Measurements from ENCODE around the gene TGFB1I1.
"Not testable (repeated sequence)": the region's sequence is repeated elsewhere in the genome, so short reads cannot be mapped to it uniquely, and the experiment has no call there.

The TGFB1I1 gene

GRCh38 chr16:31471241-31471874, 594 bp upstream of the TGFB1I1 start:
- peak; percentile 72 for DNase-seq (ENCODE audit: low spot score)

DNA sequence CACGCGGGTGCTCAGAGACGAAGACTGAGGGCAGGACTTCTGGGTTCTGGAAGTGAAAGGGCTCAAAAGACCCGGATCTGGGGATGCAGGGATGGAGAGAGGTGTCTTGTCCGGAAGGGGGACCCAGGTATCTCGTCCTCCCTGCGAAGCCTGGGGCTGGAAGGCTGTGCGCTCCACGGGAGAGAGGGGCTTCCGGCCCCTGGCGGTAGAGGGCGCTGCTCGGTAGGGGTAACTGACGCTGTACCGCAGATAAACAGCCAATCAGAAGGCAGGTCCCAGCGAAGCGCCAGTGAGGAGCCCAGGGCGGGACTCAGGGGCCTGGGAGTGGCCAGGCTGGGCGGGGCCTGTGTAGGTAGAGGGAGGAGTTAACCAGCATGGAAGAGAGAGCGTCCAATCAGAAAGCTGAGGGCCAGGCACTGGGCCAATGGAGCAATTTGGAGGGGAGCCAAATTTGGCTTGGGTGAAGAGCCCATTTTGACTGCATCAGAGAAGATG, 804 bp downstream of the TGFB1I1 start:
- DNase-seq (ENCODE audit: low spot score) = peak; percentile 72

GRCh38 chr16:31473264-31473984, 1.5 kb downstream of the TGFB1I1 start:
- DNase-seq (ENCODE audit: low spot score) = no peak

- no peak for DNase-seq (ENCODE audit: low spot score)
Measured at GRCh38 chr16:31474173-31474714, 2.3 kb downstream of the TGFB1I1 start.

DNA sequence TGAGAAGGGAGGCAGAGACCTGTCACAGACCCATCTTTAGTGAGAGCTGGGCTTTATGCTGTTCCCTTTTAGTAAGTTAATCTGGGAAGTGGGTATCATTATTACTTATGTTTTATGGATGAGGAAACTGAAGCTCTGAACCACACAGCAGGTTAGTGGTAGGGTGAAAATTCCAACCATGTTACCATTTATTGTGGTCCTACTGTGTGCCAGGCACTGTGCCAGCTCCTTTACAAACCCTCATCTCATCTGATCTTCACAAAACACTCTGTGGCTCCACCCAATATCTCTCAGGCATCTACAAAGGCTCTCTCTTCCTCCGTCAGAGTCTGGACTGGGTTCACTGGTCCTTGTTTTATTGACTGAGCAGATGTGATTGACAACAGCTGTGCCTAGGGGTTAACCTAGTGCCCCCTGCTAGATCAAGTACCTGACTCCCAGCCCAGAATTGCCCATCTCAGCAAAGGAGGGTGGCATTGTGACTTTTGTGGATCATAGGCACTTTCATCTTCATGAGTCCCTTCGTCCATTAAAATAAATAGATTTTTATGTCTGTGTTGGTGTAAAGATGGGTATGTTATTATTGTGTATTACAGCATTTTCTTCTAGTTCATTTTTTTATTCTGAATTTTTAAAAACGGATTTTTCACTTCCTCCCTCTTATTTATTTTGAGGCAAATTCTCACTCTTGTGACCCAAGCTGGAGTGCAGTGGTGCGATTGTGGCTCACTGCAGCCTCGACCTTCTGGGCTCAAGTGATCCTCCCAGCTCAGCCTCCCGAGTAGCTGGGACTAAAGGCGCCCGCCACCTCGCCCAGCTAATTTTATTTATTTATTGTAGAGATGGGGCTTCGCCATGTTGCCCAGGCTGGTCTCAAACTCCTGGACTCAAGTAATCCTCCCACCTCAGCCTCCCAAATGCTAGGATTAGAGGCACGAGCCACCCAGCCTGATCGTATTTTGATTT, 3.1 kb downstream of the TGFB1I1 start:
- DNase-seq (ENCODE audit: low spot score) = no peak

- no peak for DNase-seq (ENCODE audit: low spot score)
Measured at GRCh38 chr16:31475946-31476302, 4.0 kb downstream of the TGFB1I1 start.

DNA sequence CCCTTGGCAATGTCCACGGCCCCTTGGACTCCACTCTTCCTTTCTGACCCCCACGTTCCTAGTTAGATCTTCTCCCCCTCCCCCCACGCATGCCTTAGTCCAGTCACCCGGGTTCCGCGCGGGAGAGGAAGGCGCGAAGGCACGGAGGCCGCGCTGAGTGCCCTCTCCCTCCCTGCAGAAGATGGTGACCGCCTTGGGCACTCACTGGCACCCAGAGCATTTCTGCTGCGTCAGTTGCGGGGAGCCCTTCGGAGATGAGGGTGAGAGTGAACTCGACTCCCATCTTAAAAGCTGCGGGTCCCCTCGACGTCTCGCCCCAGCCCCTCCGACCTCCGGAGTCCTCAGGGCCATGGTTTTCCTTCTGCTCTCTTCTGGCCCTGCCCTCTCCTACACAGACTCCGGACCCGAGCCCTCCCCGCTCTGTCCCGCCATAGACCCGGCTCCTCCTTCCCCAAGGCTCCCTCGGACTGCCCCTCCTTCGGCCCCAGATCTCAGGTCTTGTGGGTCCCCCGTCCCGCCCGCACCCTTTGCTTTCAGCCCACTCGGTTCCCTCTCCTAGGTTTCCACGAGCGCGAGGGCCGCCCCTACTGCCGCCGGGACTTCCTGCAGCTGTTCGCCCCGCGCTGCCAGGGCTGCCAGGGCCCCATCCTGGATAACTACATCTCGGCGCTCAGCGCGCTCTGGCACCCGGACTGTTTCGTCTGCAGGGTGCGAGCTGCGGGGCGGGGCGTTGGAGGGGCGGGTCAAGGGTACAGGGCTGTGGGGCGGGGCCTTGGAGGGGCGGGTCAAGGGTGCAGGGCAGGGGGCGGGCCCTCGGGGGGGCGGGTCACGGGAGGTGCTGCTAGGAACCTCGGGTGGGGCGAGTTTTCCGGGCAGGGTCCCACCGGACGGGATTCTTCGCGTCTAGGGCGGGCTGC, 4.6 kb downstream of the TGFB1I1 start:
- peak; percentile 52 for DNase-seq (ENCODE audit: low spot score)

GRCh38 chr16:31477220-31478216, 5.6 kb downstream of the TGFB1I1 start:
- peak; percentile 47 for DNase-seq (ENCODE audit: low spot score)

DNA sequence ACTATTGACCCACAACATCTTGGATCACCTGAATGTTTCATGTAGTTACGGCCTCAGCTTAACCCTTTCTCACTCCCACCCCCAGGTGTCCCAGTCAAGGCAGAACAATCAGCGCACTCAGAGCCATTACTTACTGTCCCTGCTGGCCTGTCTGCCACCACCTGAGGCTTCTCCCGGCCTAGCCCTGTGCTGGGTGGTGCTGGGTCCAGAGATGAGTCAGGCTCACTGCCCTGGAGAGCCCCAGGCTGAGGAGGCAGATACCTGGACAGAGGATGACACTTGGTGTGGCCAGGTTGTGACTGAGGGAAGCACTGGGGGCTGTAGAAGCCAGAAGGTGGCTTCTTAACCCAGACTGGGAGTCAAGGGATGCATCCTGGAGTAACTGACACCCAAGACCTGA, 7.0 kb downstream of the TGFB1I1 start:
- no peak for DNase-seq (ENCODE audit: low spot score)

DNA sequence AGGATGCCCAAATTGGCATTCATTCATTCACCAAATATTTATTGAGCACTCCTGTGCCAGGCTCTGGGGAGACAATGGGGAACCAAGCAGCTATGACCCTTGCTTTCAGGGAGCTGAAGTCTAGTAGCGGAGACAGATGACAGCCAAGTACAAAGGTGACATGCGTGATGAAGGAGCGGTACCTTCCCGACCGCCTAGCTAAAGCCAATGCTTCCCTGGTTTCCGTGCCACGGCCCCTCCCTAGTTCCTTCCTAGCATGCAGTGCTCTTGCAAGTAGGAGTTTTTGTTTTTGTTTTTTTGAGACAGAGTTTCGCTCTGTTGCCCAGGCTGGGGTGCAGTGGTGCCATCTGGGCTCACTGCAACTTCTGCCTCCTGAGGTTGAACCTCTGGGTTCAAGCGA, 7.8 kb downstream of the TGFB1I1 start:
- no peak for DNase-seq (ENCODE audit: low spot score)

GRCh38 chr16:31480851-31481536, 9.0 kb downstream of the TGFB1I1 start:
- peak; percentile 21 for DNase-seq (ENCODE audit: low spot score)

GRCh38 chr16:31483081-31483480, 11.1 kb downstream of the TGFB1I1 start, which contains the start of gene SLC5A2:
Gene SLC5A2, plus strand, starts transcription at chr16:31483123. Its CDS starts 14 bp downstream, at chr16:31483137.
- DNase-seq (ENCODE audit: low spot score) = no peak

DNA sequence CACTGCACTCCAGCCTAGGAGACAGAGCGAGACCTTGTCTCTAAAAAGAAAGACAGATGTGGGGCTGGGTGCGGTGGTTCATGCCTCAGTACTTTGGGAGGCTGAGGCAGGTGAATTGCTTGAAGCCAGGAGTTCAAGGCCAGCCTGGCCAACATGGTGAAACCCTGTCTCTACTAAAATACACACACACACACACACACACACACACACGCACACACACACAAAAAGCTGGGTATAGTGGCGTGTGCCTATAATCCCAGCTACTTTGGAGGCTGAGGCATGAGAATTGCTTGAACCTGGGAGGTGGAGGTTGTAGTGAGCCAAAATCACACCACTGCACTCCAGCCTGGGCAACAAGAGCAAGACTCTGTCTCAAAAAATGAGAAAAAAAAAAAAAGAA, 12.1 kb downstream of the TGFB1I1 start:
- not testable (repeated sequence) for DNase-seq (ENCODE audit: low spot score)

- DNase-seq (ENCODE audit: low spot score) = no peak
Measured at GRCh38 chr16:31484491-31485171, 12.7 kb downstream of the TGFB1I1 start.

DNA sequence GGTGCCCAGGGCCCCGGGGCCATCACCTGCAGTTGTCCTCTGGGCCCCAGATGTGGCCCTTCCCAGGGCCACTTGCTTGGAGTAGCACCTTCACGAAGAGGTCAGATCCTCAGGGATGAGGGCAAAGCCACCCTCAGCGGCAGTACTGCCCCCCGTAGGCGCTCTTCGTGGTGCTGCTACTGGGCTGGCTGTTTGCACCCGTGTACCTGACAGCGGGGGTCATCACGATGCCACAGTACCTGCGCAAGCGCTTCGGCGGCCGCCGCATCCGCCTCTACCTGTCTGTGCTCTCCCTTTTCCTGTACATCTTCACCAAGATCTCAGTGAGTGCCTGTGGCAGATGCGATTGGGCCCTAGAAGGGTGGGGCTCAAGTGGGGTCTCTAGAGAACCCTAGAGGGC, 13.6 kb downstream of the TGFB1I1 start:
- no peak for DNase-seq (ENCODE audit: low spot score)

GRCh38 chr16:31486045-31486444, 14.1 kb downstream of the TGFB1I1 start:
- no peak for DNase-seq (ENCODE audit: low spot score)

GRCh38 chr16:31487071-31487719, 15.2 kb downstream of the TGFB1I1 start:
- no peak for DNase-seq (ENCODE audit: low spot score)

Measured in SK-N-DZ (cell line).